Natural killer cell (primary cell): ENCODE data around the gene CDH23. TPM values are rescaled to one million over a fixed set of nuclear protein-coding genes. Genes with fewer than 3 reads are reported as not detected.

Experiments
- ATAC-seq, 3 donors: fragments of 150-1000 bp in 2 of 3; fragments of 200-7000 bp in 1 of 3; cut with Tn5 transposase; 1 replicate in 1 of 3; 2 replicates in 2 of 3; pipeline ENCODE4 v1.10.0; 2021; ENCODE audit warnings: mild to moderate bottlenecking in 2 of 3, moderate library complexity in 2 of 3
- DNase-seq, 2 donors: peaks; one replicate each; pipeline versions ENCODE4 v3.0.0 to v3.0.0-alpha.2; 2013 to 2021; ENCODE audit warnings: mixed read lengths in 1 of 2
- H3K27ac ChIP-seq: one replicate; pipeline ENCODE4 v1.5.1; 2013; ENCODE audit warnings: mild to moderate bottlenecking, low read length
- H3K27me3 ChIP-seq: one replicate; pipeline ENCODE4 v1.6.1; 2013; ENCODE audit warnings: low read length; ENCODE audit not compliant: control insufficient read depth, insufficient read depth
- H3K36me3 ChIP-seq: one replicate; pipeline ENCODE4 v1.6.1; 2013; ENCODE audit warnings: low read length; ENCODE audit not compliant: control insufficient read depth, insufficient read depth
- H3K4me1 ChIP-seq: one replicate; pipeline ENCODE4 v1.6.1; 2013; ENCODE audit warnings: low read length; ENCODE audit not compliant: control insufficient read depth, insufficient read depth
- H3K4me3 ChIP-seq: one replicate; pipeline ENCODE4 v1.5.1; 2013; ENCODE audit warnings: low read length
- H3K9me3 ChIP-seq: one replicate; pipeline ENCODE4 v1.6.1; 2013; ENCODE audit warnings: low read length; ENCODE audit not compliant: control insufficient read depth, insufficient read depth
- H3K27ac Mint-ChIP-seq, 2 donors: one replicate each; pipeline ENCODE4 v1.8.0; 2022; ENCODE audit warnings: mild to moderate bottlenecking in 2 of 2, mixed read lengths in 2 of 2, moderate library complexity in 1 of 2
- H3K27me3 Mint-ChIP-seq, 2 donors: one replicate each; pipeline ENCODE4 v1.8.0; 2022; ENCODE audit warnings: low read depth in 2 of 2, mixed read lengths in 2 of 2
- H3K36me3 Mint-ChIP-seq: one replicate; pipeline ENCODE4 v1.8.0; 2022; ENCODE audit warnings: mixed read lengths
- H3K4me1 Mint-ChIP-seq, 2 donors: one replicate each; pipeline ENCODE4 v1.8.0; 2022; ENCODE audit warnings: mixed read lengths in 2 of 2
- H3K4me3 Mint-ChIP-seq: one replicate; pipeline ENCODE4 v1.8.0; 2022; ENCODE audit warnings: mild to moderate bottlenecking, moderate library complexity, mixed read lengths
- H3K9me3 Mint-ChIP-seq, 2 donors: one replicate each; pipeline ENCODE4 v1.8.0; 2022; ENCODE audit warnings: mixed read lengths in 2 of 2
- CTCF ChIP-seq: fragments of 200-600 bp; IDR thresholded peaks from one replicate; pipeline ENCODE4 v1.8.0; 2022; ENCODE audit warnings: antibody characterized with exemption
- WGBS: methylation state at CpG from one replicate; pipeline ENCODE4 v1.1.7; 2013; ENCODE audit warnings: missing lambda C conversion rate; ENCODE audit not compliant: insufficient coverage; 5-methylcytosine and 5-hydroxymethylcytosine counted together
- intact Hi-C: fragments of 100-400 bp; cut with micrococcal nuclease; formaldehyde crosslinking; loops from one replicate; pipeline ENCODE4 v1.14.2; 2022
- total RNA-seq, 4 donors: library from RNA; stranded (reverse); fragments of 120-200 nt in 1 of 4; gene quantifications; one replicate each; pipeline versions ENCODE4 v1.2.3 to v1.2.4, GENCODE V29; 2013 to 2022

The CDH23 gene
- total RNA-seq, 3 donors from 2014 or later (not counting 1 experiment from before 2014, with no cell fraction given): 1.2 to 6.0 (median 4.3) TPM

GRCh38 chr10:71638822-71639719 is 242.4 kb downstream of the CDH23 start:
- Histone ChIP-seq H3K9me3 (no peaks in the 10 kb centered on the region), H3K4me1 (peaks cover 19% of the 10 kb centered on the region), H3K27ac (no peak overlapping the region), H3K4me3 (no peak overlapping the region), H3K36me3 (no peaks in the 10 kb centered on the region), H3K27me3 (no peaks in the 10 kb centered on the region)
- H3K36me3 Mint-ChIP-seq: no peaks in the 10 kb centered on the region
- H3K27me3 Mint-ChIP-seq: no peaks in the 10 kb centered on the region
- intact Hi-C loops: no loop called here
- H3K9me3 Mint-ChIP-seq: no peaks in the 10 kb centered on the region
- no peak for TF ChIP-seq CTCF
- no peak overlapping the region for H3K27ac Mint-ChIP-seq
- WGBS: 57% methylated on average over 24 of the region's 24 CpGs
- DNase-seq (no peak), ATAC-seq (no peak)
- H3K4me1 Mint-ChIP-seq: peaks cover 5 to 9% of the 10 kb centered on the region in 2 donors
- H3K4me3 Mint-ChIP-seq: no peak overlapping the region

GRCh38 chr10:71640607-71641006 is 243.9 kb downstream of the CDH23 start:
- Mint-ChIP-seq H3K27me3 (no peaks in the 10 kb centered on the region), H3K4me1 (peaks cover 5 to 9% of the 10 kb centered on the region in 2 donors), H3K9me3 (no peaks in the 10 kb centered on the region)

GRCh38 chr10:71641449-71641848 is 244.7 kb downstream of the CDH23 start:
- intact Hi-C loops: no loop called here
- H3K9me3 Mint-ChIP-seq: no peaks in the 10 kb centered on the region
- ATAC-seq (no peak), DNase-seq (no peak)
- TF ChIP-seq CTCF: no peak
- no peaks in the 10 kb centered on the region for H3K27me3 ChIP-seq
- H3K4me3 ChIP-seq: no peak overlapping the region
- 86% methylated on average over 7 of the region's 7 CpGs for WGBS
- H3K9me3 ChIP-seq: no peaks in the 10 kb centered on the region
- H3K27ac Mint-ChIP-seq: no peak overlapping the region
- no peak overlapping the region for H3K27ac ChIP-seq
- H3K4me3 Mint-ChIP-seq: no peak overlapping the region
- peaks cover 5 to 9% of the 10 kb centered on the region in 2 donors for H3K4me1 Mint-ChIP-seq
- peaks cover 20% of the 10 kb centered on the region for H3K4me1 ChIP-seq
- H3K27me3 Mint-ChIP-seq: no peaks in the 10 kb centered on the region
- H3K36me3 Mint-ChIP-seq: no peaks in the 10 kb centered on the region
- no peaks in the 10 kb centered on the region for H3K36me3 ChIP-seq

More at GRCh38 chr10:71640607-71641006, 243.9 kb downstream of the CDH23 start:
- ATAC-seq (no peak), DNase-seq (no peak)
- Histone ChIP-seq H3K27ac (no peak overlapping the region), H3K9me3 (no peaks in the 10 kb centered on the region), H3K4me1 (peaks cover 23% of the 10 kb centered on the region), H3K36me3 (no peaks in the 10 kb centered on the region), H3K27me3 (no peaks in the 10 kb centered on the region), H3K4me3 (no peak overlapping the region)
- no peak overlapping the region for H3K4me3 Mint-ChIP-seq
- intact Hi-C loops: no loop called here
- no peaks in the 10 kb centered on the region for H3K36me3 Mint-ChIP-seq
- no peak for TF ChIP-seq CTCF
- no peak overlapping the region for H3K27ac Mint-ChIP-seq
- 87% methylated on average over 9 of the region's 9 CpGs for WGBS
